HG03460 (cell line): ENCODE results near the gene ENC1.
"Not testable (repeated sequence)": the region's sequence is repeated elsewhere in the genome, so short reads cannot be mapped to it uniquely, and the experiment has no call there.

Experiments
- ATAC-seq: cut with Tn5 transposase; IDR thresholded peaks from one replicate; pipeline ENCODE4 v1.9.1; 2021; ENCODE audit not compliant: unreplicated experiment

ENC1 gene

GRCh38 chr5:74640450-74640953, at the start of gene ENC1:
Gene ENC1 (minus strand): TSS chr5:74640728. CDS start chr5:74636485, 4,243 bp downstream.
- ATAC-seq: peak; percentile 52

GRCh38 chr5:74686962-74687751, 46.6 kb upstream of the ENC1 start:
- no peak for ATAC-seq

- ATAC-seq: peak; percentile 50
These were observed 45.6 kb upstream of the ENC1 start for GRCh38 chr5:74685979-74686631.

GRCh38 chr5:74684900-74685851, 44.6 kb upstream of the ENC1 start, which contains the start of gene HEXB:
Gene HEXB (plus strand): TSS chr5:74685233. CDS start chr5:74685261, 28 bp downstream.
- peak; percentile 84 for ATAC-seq

- ATAC-seq: no peak
These were observed 39.4 kb upstream of the ENC1 start for GRCh38 chr5:74679966-74680365.

- not testable (repeated sequence) for ATAC-seq
These were observed 38.8 kb upstream of the ENC1 start for GRCh38 chr5:74679300-74679699.

- ATAC-seq: not testable (repeated sequence)
These were observed 37.6 kb upstream of the ENC1 start for GRCh38 chr5:74678123-74678522.

- ATAC-seq: not testable (repeated sequence)
These were observed 35.9 kb upstream of the ENC1 start for GRCh38 chr5:74676466-74676865.

- no peak for ATAC-seq
These were observed 32.7 kb upstream of the ENC1 start for GRCh38 chr5:74673011-74673790.

GRCh38 chr5:74672215-74672877, 31.8 kb upstream of the ENC1 start:
- no peak for ATAC-seq

GRCh38 chr5:74670396-74671038, 30.0 kb upstream of the ENC1 start:
- ATAC-seq: no peak

GRCh38 chr5:74669821-74670220, 29.3 kb upstream of the ENC1 start:
- ATAC-seq: no peak

GRCh38 chr5:74667396-74667795, 26.9 kb upstream of the ENC1 start:
- ATAC-seq: no peak

GRCh38 chr5:74665816-74666215, 25.3 kb upstream of the ENC1 start:
- ATAC-seq: no peak

GRCh38 chr5:74665273-74665672, 24.7 kb upstream of the ENC1 start:
- ATAC-seq: no peak

- no peak for ATAC-seq
These were observed 24.0 kb upstream of the ENC1 start for GRCh38 chr5:74664551-74664950.

GRCh38 chr5:74660873-74661272, 20.3 kb upstream of the ENC1 start:
- ATAC-seq: no peak

- no peak for ATAC-seq
These were observed 19.6 kb upstream of the ENC1 start for GRCh38 chr5:74660140-74660539.

- ATAC-seq: no peak
These were observed 18.6 kb upstream of the ENC1 start for GRCh38 chr5:74659172-74659571.
